NCI-H2227 treated with DMSO at 0.1 percent for 48 hours (cell line): ENCODE results near the gene ZNF667.
A peak's percentile ranks its signal among the peaks of the same experiment; 100 is the strongest.

Source experiments
- DNase-seq: peaks from one replicate; lab custom pipeline; 2025; lab: John Stamatoyannopoulos, UW

Gene ZNF667

GRCh38 chr19:56476651-56477428 lies at the start of gene ZNF667:
Gene ZNF667 (minus strand): TSS chr19:56477345. CDS start chr19:56462370, 14,975 bp downstream.
- peak; percentile 24 for DNase-seq

- DNase-seq: no peak
Measured at GRCh38 chr19:56525214-56525860, 48.2 kb upstream of the ZNF667 start.

- DNase-seq: no peak
Measured at GRCh38 chr19:56508290-56508778, 31.2 kb upstream of the ZNF667 start.

- DNase-seq: peak; percentile 100
Measured at GRCh38 chr19:56507446-56508289, 30.5 kb upstream of the ZNF667 start, which contains the start of gene ZNF471. Gene ZNF471 (plus strand): TSS chr19:56507855. CDS start chr19:56511572, 3,717 bp downstream.

- DNase-seq: no peak
Measured at GRCh38 chr19:56504581-56504980, 27.4 kb upstream of the ZNF667 start.

GRCh38 chr19:56491399-56491798 lies 14.3 kb upstream of the ZNF667 start:
- no peak for DNase-seq

GRCh38 chr19:56477429-56478338 lies 539 bp upstream of the ZNF667 start:
- DNase-seq: peak; percentile 99

- DNase-seq: no peak
Measured at GRCh38 chr19:56476093-56476492, 1.1 kb downstream of the ZNF667 start.

GRCh38 chr19:56474308-56474707 lies 2.8 kb downstream of the ZNF667 start:
- no peak for DNase-seq

GRCh38 chr19:56441206-56441792 lies 35.8 kb downstream of the ZNF667 start:
- no peak for DNase-seq

GRCh38 chr19:56423985-56424353 lies 53.2 kb downstream of the ZNF667 start:
- DNase-seq: no peak

- DNase-seq: no peak
Measured at GRCh38 chr19:56423276-56423984, 53.7 kb downstream of the ZNF667 start.

- no peak for DNase-seq
Measured at GRCh38 chr19:56405062-56405461, 72.1 kb downstream of the ZNF667 start.

- DNase-seq: no peak
Measured at GRCh38 chr19:56404705-56405056, 72.5 kb downstream of the ZNF667 start.

GRCh38 chr19:56403764-56404704 lies 73.1 kb downstream of the ZNF667 start, which contains the start of gene ZNF583:
Gene ZNF583 (plus strand): TSS chr19:56404332. CDS start chr19:56407115, 2,783 bp downstream.
- DNase-seq: peak; percentile 99

- no peak for DNase-seq
Measured at GRCh38 chr19:56403261-56403660, 73.9 kb downstream of the ZNF667 start.

GRCh38 chr19:56400485-56400884 lies 76.7 kb downstream of the ZNF667 start:
- DNase-seq: no peak

GRCh38 chr19:56398809-56399208 lies 78.3 kb downstream of the ZNF667 start:
- no peak for DNase-seq
